TTC549 (cell line): ENCODE data around the gene TGFA.

Source experiments
- FAIRE-seq: peaks from 2 replicates; lab custom pipeline; 2012; peaks lifted over from hg19 to GRCh38; lab: Jason Lieb, UNC

Gene TGFA

GRCh38 chr2:70553584-70554337, at the start of gene TGFA:
TGFA (minus strand) TSS chr2:70553826; CDS start chr2:70553767, 59 bp downstream.
- no peak for FAIRE-seq

GRCh38 chr2:70603066-70603465, 49.4 kb upstream of the TGFA start:
- peak; percentile 91 for FAIRE-seq

- no peak for FAIRE-seq
These were observed 44.6 kb upstream of the TGFA start for GRCh38 chr2:70598197-70598596.

DNA sequence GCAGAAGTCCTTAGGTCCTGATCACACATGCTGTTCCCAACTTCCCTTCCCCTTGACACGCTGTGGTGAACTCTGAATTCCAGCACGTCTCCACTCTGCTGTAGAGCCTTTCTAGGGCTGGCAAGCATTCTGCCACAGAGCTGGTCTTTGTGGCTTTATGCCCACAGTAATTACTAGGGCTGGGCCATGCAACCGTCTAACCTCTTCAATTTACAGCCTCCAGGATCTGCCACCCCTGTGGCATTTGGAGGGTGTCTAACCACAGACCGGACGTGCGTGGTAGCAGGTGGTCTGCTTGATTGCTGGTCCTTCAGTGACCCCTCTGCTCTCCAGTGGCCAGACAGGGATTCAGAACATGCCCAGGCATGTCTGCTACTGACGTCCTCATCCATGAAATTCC, 43.1 kb upstream of the TGFA start:
- peak; percentile 92 for FAIRE-seq

DNA sequence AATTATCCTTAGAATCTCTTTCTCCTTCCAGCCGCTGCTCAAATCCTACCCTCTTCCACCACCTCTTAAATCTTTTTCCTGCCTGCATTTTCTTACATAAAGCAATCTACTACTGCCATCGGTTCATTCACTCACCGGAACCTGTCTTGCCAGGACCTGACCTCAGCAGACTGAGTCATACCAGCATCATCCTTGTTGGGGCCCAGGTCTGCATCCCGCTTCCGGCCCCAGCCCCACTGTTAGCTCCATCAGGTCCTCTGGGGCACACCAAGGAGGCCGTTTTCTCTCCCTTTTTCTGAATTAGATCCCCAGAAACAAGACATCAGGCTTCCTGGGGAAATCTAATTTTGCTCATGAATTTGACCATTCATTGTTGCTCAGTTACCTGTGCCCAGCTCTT, 42.7 kb upstream of the TGFA start:
- FAIRE-seq: no peak

DNA sequence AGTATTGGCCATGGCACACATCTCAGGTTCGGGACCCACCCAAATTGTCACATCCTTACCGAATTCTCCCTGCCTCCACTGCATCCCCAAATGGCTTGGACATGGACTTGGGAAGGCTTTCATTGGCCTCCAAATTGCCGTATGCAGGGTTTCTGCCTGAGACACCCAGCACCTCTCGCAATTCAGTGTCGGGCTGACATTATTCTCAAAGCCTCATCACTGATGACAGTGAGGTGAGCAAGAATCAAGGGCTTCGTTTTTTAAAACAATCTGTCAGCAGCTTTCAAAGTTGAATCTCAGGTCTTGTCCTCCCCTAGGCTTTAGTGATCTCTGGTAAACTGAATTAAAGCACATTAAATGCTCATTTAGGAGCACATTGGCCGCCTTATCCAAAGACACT, 29.5 kb upstream of the TGFA start:
- no peak for FAIRE-seq

DNA sequence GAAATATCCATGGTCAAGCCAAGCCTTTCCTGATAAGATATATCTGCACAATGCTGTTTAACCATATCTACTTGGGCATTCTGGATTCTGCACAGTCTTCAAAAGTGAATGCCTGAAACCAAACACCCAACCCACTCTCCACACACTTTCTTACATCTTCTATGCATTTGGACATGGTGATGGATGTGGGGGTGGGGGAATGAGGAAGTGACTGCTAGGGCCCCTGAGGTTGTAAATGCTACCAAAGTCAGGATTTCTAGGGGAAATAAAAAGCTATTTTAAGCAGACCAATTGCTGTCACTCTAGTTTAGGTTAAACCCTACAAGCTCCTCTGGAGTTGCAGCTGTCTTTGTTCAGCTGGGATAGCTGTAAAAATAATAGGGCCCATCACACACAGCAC, 26.7 kb upstream of the TGFA start:
- no peak for FAIRE-seq

- FAIRE-seq: no peak
These were observed 21.0 kb upstream of the TGFA start for GRCh38 chr2:70574618-70575017.

- FAIRE-seq: no peak
These were observed 20.5 kb upstream of the TGFA start for GRCh38 chr2:70574109-70574508.

GRCh38 chr2:70570041-70570661, 16.5 kb upstream of the TGFA start:
- FAIRE-seq: no peak

GRCh38 chr2:70569559-70569958, 15.9 kb upstream of the TGFA start:
- FAIRE-seq: no peak

DNA sequence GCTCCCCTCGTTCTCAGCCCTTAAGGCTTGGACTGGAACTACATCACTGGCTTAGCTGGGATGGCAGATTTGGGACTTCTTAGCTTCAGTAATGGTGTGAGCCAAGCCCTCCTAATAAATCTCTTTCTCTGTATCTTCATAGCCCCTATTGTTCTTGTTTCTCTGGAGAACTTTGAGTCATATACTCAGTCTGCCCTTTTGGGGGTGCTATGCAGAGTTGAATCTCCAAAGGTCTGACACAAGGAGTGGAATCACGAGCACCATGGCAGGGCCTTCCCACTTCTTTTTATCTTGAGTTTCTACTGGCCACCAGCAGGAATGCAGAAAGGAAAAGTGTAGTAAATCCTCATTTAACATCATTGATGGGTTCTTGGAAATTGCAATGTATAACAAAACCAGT, 13.3 kb upstream of the TGFA start:
- no peak for FAIRE-seq

- FAIRE-seq: no peak
These were observed 12.8 kb upstream of the TGFA start for GRCh38 chr2:70566464-70566863.

- FAIRE-seq: no peak
These were observed 11.6 kb upstream of the TGFA start for GRCh38 chr2:70565039-70565731.

DNA sequence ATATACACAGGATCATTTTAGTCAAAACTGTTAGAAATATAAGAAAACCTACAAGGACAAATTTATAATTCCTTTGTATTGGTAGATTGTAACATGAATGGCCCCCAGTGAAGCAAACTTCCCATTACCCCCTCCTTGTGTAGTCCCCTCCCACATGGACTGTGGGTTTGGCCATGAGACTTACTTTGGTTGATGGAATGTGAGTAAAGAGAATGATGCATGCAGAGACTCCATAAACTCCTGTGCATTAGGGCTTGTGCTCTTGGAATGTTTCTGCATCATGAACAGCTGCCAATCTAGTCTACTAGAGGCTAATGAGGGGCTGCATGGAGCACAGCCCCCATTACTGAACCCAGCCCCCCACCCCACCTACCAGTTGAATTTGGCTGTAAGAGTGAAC, 8.3 kb upstream of the TGFA start:
- FAIRE-seq: peak; percentile 3

- no peak for FAIRE-seq
These were observed 6.8 kb upstream of the TGFA start for GRCh38 chr2:70560442-70560841.

GRCh38 chr2:70560040-70560439, 6.4 kb upstream of the TGFA start:
- FAIRE-seq: no peak

- FAIRE-seq: no peak
These were observed 4.7 kb upstream of the TGFA start for GRCh38 chr2:70558195-70558808.

- FAIRE-seq: peak; percentile 28
These were observed 3.7 kb upstream of the TGFA start for GRCh38 chr2:70557171-70557838.

DNA sequence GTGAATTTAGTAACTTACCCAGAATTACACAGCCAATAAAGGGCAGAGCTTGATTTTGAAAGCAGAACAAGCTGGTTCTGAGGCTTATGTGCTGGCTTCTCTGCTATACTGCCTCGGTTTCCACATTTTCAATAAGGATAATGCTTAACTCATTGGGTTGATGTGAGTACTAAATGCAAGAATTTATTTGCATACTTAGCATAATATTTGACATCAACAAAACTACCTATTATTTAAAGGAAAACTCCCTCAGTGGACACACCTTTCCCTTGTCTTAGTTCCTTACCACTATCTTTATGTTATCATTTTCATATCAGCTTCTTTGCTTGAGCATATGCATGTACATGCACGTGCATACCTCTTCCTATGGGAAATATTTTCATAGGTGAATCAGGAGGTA, 3.0 kb upstream of the TGFA start:
- no peak for FAIRE-seq

- FAIRE-seq: no peak
These were observed 789 bp upstream of the TGFA start for GRCh38 chr2:70554338-70554892.

DNA sequence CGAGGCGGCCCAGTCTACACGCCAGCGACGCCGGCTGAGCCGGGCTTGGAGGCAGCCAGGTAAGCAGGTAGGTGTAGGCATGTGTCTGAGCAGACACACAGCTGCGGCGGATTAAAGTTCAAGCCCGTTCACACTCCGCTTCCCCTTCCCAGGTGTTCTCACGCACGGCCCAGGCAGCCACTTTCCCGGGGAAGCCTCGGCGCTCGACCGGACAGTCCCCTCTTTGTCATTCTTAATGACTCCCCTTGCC, 367 bp downstream of the TGFA start:
- FAIRE-seq: no peak
